ENCODE data around the gene FILIP1L. TPM values are rescaled to one million over a fixed set of nuclear protein-coding genes. Genes with fewer than 3 reads are reported as not detected.

The FILIP1L gene
- polyA plus RNA-seq, 1 donor (not counting 4 experiments of a cell fraction or from before 2014, with no cell fraction given) = 14.7 TPM

DNA sequence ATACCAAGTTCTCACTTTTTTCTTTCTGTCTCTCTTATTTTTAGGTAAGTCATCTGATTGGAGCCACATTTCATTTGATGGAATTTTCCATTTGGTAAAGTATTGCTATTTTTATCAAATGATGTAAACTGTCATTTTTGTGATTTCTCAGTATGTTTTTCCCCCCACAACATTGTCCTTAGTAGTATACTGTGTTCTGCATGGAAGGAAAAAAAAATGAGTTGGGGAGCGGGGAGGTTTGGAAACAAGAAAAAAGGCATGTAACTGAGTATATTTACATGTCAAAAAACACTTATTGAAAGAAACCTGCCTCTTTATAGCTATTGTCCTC, 104.2 kb downstream of the FILIP1L start:
- no peak for DNase-seq (ENCODE audit: low read depth, low spot score)
- no peak for FAIRE-seq
- dilution Hi-C loops (cut with MboI; ENCODE audit: extremely low pct_ligation_motif_present, low sequenced_read_pairs) = no loop called here

DNA sequence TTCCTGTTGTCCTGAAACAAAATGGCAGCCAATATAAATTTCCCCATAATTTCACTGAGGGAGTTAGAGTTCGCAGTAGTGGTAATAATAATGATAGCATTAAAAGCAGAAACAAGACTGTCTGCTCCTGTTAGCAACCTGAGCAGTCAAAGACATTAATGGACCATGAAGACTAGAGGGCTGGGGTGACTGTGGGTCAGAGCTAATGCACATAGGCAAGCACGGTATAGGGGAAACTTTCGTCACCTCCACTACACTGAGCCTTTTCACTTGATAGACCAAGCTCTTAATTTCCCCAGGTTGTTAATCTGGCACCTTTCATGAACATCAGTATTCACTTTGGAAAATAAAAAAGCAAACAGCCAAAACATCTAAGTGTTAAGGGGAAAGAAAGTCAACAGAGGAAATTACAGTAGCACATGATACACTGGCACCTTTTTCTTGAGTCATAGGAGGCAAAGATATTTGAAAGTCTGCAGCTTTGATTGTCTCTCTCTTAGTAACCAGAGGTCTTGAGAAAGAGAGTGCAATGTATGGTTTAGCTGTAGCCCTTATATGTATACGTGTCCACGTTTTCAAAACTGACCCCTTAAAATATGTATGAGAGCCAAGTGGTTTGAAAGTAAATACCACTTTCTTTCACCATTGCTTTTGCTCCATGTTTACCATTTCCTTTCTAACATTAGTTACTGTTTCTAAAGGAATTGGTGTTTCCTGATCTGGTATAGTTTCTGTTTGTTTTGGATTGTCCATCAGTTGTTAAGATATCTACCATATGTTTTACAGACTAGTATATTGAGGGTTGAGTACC, 104.8 kb downstream of the FILIP1L start:
- Histone ChIP-seq H3K4me1 (ENCODE audit: control insufficient read depth, extremely low read depth, insufficient read depth, low read length) (peaks cover 6% of the 10 kb centered on the region), H3K9me3 (ENCODE audit: control insufficient read depth, low read depth, low read length) (no peaks in the 10 kb centered on the region), H2AFZ (ENCODE audit: control insufficient read depth, low read length) (no peak overlapping the region), H4K20me1 (ENCODE audit: control insufficient read depth, extremely low read depth, insufficient read depth, low read length) (no peaks in the 10 kb centered on the region), H3K27me3 (ENCODE audit: control insufficient read depth, extremely low read depth, insufficient read depth, low read length) (no peaks in the 10 kb centered on the region), H3K4me2 (ENCODE audit: control insufficient read depth, extremely low read depth, insufficient read depth, low read depth, low read length) (no peak overlapping the region), H3K36me3 (ENCODE audit: control insufficient read depth in 2 of 2, extremely low read depth in 1 of 2, insufficient read depth in 2 of 2, low read length in 2 of 2) (peaks cover 0 to 4% of the 10 kb centered on the region in 2 experiments), H3K4me3 (ENCODE audit: control insufficient read depth in 2 of 3, extremely low read depth in 1 of 3, insufficient read depth in 2 of 3, low read depth in 1 of 3, low read length in 3 of 3) (no peak overlapping the region), H3K79me2 (ENCODE audit: control insufficient read depth, insufficient read depth, low read length) (no peaks in the 10 kb centered on the region), H3K9ac (ENCODE audit: control insufficient read depth, extremely low read depth, insufficient read depth, low read length) (no peak overlapping the region), H3K9me1 (ENCODE audit: control insufficient read depth, extremely low read depth, insufficient read depth, low read length) (peaks cover 3% of the 10 kb centered on the region), H3K27ac (ENCODE audit: control insufficient read depth, insufficient read depth, low read length) (no peak overlapping the region)
- DNase-seq (ENCODE audit: low read depth, low spot score) (no peak), FAIRE-seq (no peak)
- no peak for TF ChIP-seq EZH2 (IDR thresholded peaks at IDR 0.05; ENCODE audit: low read length)
- TF ChIP-seq, protein P1, sequence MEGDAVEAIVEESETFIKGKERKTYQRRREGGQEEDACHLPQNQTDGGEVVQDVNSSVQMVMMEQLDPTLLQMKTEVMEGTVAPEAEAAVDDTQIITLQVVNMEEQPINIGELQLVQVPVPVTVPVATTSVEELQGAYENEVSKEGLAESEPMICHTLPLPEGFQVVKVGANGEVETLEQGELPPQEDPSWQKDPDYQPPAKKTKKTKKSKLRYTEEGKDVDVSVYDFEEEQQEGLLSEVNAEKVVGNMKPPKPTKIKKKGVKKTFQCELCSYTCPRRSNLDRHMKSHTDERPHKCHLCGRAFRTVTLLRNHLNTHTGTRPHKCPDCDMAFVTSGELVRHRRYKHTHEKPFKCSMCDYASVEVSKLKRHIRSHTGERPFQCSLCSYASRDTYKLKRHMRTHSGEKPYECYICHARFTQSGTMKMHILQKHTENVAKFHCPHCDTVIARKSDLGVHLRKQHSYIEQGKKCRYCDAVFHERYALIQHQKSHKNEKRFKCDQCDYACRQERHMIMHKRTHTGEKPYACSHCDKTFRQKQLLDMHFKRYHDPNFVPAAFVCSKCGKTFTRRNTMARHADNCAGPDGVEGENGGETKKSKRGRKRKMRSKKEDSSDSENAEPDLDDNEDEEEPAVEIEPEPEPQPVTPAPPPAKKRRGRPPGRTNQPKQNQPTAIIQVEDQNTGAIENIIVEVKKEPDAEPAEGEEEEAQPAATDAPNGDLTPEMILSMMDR (optimal IDR thresholded peaks at IDR 0.05 in 1 of 3, IDR thresholded peaks at IDR 0.05 in 1 of 3, conservative IDR thresholded peaks at IDR 0.05 in 1 of 3; ENCODE audit: extremely low read depth in 1 of 3, insufficient read depth in 2 of 3, low read length in 3 of 3) = no peak
- dilution Hi-C loops (cut with MboI; ENCODE audit: extremely low pct_ligation_motif_present, low sequenced_read_pairs) = no loop called here

More for the DNA sequence above, 104.2 kb downstream of the FILIP1L start:
- Histone ChIP-seq H3K9me1 (ENCODE audit: control insufficient read depth, extremely low read depth, insufficient read depth, low read length) (peaks cover 3% of the 10 kb centered on the region), H3K9ac (ENCODE audit: control insufficient read depth, extremely low read depth, insufficient read depth, low read length) (no peak overlapping the region), H3K4me3 (ENCODE audit: control insufficient read depth in 2 of 3, extremely low read depth in 1 of 3, insufficient read depth in 2 of 3, low read depth in 1 of 3, low read length in 3 of 3) (no peak overlapping the region), H3K27me3 (ENCODE audit: control insufficient read depth, extremely low read depth, insufficient read depth, low read length) (no peaks in the 10 kb centered on the region), H3K79me2 (ENCODE audit: control insufficient read depth, insufficient read depth, low read length) (no peaks in the 10 kb centered on the region), H3K4me2 (ENCODE audit: control insufficient read depth, extremely low read depth, insufficient read depth, low read depth, low read length) (no peak overlapping the region), H3K9me3 (ENCODE audit: control insufficient read depth, low read depth, low read length) (no peaks in the 10 kb centered on the region), H3K36me3 (ENCODE audit: control insufficient read depth in 2 of 2, extremely low read depth in 1 of 2, insufficient read depth in 2 of 2, low read length in 2 of 2) (peaks cover 0 to 4% of the 10 kb centered on the region in 2 experiments), H4K20me1 (ENCODE audit: control insufficient read depth, extremely low read depth, insufficient read depth, low read length) (no peaks in the 10 kb centered on the region), H2AFZ (ENCODE audit: control insufficient read depth, low read length) (no peak overlapping the region), H3K4me1 (ENCODE audit: control insufficient read depth, extremely low read depth, insufficient read depth, low read length) (peaks cover 6% of the 10 kb centered on the region), H3K27ac (ENCODE audit: control insufficient read depth, insufficient read depth, low read length) (no peak overlapping the region)
- no peak for TF ChIP-seq EZH2 (IDR thresholded peaks at IDR 0.05; ENCODE audit: low read length)
- TF ChIP-seq, protein P1 (optimal IDR thresholded peaks at IDR 0.05 in 1 of 3, IDR thresholded peaks at IDR 0.05 in 1 of 3, conservative IDR thresholded peaks at IDR 0.05 in 1 of 3; ENCODE audit: extremely low read depth in 1 of 3, insufficient read depth in 2 of 3, low read length in 3 of 3) = no peak

Measured in keratinocyte (primary cell).